ENCODE measurements around the gene CHID1.

DNA sequence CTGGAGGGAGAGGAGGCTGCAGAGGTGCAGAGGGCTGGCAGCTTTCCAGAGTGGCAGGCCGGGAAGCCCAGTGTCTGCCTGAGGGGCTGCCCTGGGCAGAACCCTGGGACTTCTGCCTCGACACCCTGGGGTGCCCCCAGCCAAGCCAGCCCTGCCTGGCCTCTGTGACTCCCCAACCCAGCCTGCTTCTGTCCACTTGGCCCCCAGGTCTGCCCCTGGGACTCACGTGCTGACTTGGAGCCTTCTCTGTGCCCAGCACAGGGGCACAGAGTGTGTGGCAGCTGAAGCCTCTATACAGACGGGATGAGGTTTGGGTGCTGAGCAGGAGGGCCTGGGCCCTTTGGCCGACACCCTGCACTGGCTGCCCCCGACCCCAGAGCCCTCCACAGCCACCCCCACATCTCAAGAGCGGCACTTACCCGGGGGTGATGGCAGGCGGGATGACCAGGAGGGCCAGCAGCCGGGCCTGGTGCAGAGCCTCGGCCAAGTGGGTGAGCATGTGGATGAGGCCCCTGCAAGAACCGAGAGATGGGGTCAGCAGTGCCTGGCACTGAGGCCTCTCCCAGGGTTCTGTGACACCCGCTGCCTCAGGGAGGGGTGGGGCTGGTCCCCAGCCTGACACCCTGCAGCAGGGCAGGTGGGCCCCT, 17.5 kb downstream of the CHID1 start:
- TF ChIP-seq, protein P1, sequence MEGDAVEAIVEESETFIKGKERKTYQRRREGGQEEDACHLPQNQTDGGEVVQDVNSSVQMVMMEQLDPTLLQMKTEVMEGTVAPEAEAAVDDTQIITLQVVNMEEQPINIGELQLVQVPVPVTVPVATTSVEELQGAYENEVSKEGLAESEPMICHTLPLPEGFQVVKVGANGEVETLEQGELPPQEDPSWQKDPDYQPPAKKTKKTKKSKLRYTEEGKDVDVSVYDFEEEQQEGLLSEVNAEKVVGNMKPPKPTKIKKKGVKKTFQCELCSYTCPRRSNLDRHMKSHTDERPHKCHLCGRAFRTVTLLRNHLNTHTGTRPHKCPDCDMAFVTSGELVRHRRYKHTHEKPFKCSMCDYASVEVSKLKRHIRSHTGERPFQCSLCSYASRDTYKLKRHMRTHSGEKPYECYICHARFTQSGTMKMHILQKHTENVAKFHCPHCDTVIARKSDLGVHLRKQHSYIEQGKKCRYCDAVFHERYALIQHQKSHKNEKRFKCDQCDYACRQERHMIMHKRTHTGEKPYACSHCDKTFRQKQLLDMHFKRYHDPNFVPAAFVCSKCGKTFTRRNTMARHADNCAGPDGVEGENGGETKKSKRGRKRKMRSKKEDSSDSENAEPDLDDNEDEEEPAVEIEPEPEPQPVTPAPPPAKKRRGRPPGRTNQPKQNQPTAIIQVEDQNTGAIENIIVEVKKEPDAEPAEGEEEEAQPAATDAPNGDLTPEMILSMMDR (IDR thresholded peaks at IDR 0.05) = no peak
- TF ChIP-seq POLR2AphosphoS5 (IDR thresholded peaks at IDR 0.05) (no peak), POLR2A (IDR thresholded peaks at IDR 0.05; ENCODE audit: low read depth) (no peak)

Data from esophagus muscularis mucosa (tissue), 3 donors.